ENCODE results near the gene RGS12. TPM values are rescaled to one million over a fixed set of nuclear protein-coding genes. Genes with fewer than 3 reads are reported as not detected.
A peak's percentile ranks its signal among the peaks of the same experiment; 100 is the strongest.

RGS12 gene
- total and polyA plus RNA-seq, 2 of the 13 experiments (the other 11 are each of a cell fraction or from before 2014, with no cell fraction given): 21.0 to 27.7 TPM

DNA sequence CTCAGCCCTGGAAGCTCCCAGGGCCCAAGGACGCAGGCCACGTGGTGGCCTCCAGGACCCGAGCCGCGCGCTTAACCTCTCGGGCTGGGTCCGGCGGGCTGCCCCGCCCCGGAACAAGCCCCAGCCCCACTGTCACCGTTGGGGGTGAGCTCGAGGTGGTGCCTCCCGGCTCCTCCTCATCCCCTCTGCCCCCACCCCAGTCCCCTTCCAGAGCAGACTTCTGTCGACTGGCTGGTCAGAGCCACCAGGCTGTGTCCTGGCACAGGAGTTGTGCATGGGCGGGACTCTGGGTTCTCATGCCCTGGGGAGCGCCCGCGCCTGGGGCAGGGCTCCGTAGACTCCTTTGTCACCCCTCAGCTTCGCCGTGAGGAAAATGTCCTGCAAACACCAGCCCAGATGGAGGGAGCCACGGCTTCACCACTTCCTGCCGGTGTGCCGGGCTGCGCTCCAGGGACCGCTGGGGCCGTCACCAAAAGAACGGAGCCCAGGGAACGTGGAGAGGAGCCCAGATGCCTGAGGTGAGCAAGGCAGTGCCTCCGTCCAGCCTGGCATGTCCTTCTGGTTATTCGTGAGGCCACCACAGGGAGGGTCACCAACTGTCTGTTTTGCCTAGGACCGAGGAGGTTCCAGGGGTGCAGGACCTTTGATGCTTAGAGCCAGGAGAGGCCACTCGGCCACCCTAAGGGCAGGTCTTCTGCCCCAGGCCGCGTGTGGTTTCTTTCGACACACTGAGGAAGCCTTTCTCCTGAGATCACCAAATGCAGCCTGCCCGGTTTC lies 7.1 kb upstream of the RGS12 start (continued):
- no peak for TF ChIP-seq PLRG1 (conservative IDR thresholded peaks at IDR 0.05)
- TF ChIP-seq JDP2 (CRISPR knock-in tag; IDR thresholded peaks at IDR 0.05; ENCODE audit: borderline replicate concordance): no peak
- TF ChIP-seq MED8 (CRISPR knock-in tag; IDR thresholded peaks at IDR 0.05; ENCODE audit: insufficient replicate concordance): no peak
- TF ChIP-seq ZNF605 (CRISPR knock-in tag; IDR thresholded peaks at IDR 0.05): no peak
- TF ChIP-seq, protein P1, sequence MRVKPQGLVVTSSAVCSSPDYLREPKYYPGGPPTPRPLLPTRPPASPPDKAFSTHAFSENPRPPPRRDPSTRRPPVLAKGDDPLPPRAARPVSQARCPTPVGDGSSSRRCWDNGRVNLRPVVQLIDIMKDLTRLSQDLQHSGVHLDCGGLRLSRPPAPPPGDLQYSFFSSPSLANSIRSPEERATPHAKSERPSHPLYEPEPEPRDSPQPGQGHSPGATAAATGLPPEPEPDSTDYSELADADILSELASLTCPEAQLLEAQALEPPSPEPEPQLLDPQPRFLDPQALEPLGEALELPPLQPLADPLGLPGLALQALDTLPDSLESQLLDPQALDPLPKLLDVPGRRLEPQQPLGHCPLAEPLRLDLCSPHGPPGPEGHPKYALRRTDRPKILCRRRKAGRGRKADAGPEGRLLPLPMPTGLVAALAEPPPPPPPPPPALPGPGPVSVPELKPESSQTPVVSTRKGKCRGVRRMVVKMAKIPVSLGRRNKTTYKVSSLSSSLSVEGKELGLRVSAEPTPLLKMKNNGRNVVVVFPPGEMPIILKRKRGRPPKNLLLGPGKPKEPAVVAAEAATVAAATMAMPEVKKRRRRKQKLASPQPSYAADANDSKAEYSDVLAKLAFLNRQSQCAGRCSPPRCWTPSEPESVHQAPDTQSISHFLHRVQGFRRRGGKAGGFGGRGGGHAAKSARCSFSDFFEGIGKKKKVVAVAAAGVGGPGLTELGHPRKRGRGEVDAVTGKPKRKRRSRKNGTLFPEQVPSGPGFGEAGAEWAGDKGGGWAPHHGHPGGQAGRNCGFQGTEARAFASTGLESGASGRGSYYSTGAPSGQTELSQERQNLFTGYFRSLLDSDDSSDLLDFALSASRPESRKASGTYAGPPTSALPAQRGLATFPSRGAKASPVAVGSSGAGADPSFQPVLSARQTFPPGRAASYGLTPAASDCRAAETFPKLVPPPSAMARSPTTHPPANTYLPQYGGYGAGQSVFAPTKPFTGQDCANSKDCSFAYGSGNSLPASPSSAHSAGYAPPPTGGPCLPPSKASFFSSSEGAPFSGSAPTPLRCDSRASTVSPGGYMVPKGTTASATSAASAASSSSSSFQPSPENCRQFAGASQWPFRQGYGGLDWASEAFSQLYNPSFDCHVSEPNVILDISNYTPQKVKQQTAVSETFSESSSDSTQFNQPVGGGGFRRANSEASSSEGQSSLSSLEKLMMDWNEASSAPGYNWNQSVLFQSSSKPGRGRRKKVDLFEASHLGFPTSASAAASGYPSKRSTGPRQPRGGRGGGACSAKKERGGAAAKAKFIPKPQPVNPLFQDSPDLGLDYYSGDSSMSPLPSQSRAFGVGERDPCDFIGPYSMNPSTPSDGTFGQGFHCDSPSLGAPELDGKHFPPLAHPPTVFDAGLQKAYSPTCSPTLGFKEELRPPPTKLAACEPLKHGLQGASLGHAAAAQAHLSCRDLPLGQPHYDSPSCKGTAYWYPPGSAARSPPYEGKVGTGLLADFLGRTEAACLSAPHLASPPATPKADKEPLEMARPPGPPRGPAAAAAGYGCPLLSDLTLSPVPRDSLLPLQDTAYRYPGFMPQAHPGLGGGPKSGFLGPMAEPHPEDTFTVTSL (CRISPR knock-in tag; IDR thresholded peaks at IDR 0.05; ENCODE audit: borderline replicate concordance): peak; percentile 37; the same call in 1 of the 2 replicates
- no peak for TF ChIP-seq ZNF773 (CRISPR knock-in tag; IDR thresholded peaks at IDR 0.05; ENCODE audit: borderline replicate concordance)
- TF ChIP-seq ZNF883 (CRISPR knock-in tag; IDR thresholded peaks at IDR 0.05; ENCODE audit: not compliant biosample characterization): peak; percentile 74
- TF ChIP-seq, protein P2, sequence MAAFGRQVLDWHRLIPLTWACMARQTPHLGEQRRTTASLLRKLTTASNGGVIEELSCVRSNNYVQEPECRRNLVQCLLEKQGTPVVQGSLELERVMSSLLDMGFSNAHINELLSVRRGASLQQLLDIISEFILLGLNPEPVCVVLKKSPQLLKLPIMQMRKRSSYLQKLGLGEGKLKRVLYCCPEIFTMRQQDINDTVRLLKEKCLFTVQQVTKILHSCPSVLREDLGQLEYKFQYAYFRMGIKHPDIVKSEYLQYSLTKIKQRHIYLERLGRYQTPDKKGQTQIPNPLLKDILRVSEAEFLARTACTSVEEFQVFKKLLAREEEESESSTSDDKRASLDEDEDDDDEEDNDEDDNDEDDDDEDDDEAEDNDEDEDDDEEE (CRISPR knock-in tag; IDR thresholded peaks at IDR 0.05): no peak
- TF ChIP-seq, protein P3, sequence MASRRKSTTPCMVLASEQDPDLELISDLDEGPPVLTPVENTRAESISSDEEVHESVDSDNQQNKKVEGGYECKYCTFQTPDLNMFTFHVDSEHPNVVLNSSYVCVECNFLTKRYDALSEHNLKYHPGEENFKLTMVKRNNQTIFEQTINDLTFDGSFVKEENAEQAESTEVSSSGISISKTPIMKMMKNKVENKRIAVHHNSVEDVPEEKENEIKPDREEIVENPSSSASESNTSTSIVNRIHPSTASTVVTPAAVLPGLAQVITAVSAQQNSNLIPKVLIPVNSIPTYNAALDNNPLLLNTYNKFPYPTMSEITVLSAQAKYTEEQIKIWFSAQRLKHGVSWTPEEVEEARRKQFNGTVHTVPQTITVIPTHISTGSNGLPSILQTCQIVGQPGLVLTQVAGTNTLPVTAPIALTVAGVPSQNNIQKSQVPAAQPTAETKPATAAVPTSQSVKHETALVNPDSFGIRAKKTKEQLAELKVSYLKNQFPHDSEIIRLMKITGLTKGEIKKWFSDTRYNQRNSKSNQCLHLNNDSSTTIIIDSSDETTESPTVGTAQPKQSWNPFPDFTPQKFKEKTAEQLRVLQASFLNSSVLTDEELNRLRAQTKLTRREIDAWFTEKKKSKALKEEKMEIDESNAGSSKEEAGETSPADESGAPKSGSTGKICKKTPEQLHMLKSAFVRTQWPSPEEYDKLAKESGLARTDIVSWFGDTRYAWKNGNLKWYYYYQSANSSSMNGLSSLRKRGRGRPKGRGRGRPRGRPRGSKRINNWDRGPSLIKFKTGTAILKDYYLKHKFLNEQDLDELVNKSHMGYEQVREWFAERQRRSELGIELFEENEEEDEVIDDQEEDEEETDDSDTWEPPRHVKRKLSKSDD (CRISPR knock-in tag; IDR thresholded peaks at IDR 0.05; ENCODE audit: low read depth): no peak
- peak; percentile 59 for TF ChIP-seq RXRA (CRISPR knock-in tag; IDR thresholded peaks at IDR 0.05)
- TF ChIP-seq, protein P4, sequence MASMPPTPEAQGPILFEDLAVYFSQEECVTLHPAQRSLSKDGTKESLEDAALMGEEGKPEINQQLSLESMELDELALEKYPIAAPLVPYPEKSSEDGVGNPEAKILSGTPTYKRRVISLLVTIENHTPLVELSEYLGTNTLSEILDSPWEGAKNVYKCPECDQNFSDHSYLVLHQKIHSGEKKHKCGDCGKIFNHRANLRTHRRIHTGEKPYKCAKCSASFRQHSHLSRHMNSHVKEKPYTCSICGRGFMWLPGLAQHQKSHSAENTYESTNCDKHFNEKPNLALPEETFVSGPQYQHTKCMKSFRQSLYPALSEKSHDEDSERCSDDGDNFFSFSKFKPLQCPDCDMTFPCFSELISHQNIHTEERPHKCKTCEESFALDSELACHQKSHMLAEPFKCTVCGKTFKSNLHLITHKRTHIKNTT (CRISPR knock-in tag; IDR thresholded peaks at IDR 0.05): no peak
- TF ChIP-seq, protein P5, sequence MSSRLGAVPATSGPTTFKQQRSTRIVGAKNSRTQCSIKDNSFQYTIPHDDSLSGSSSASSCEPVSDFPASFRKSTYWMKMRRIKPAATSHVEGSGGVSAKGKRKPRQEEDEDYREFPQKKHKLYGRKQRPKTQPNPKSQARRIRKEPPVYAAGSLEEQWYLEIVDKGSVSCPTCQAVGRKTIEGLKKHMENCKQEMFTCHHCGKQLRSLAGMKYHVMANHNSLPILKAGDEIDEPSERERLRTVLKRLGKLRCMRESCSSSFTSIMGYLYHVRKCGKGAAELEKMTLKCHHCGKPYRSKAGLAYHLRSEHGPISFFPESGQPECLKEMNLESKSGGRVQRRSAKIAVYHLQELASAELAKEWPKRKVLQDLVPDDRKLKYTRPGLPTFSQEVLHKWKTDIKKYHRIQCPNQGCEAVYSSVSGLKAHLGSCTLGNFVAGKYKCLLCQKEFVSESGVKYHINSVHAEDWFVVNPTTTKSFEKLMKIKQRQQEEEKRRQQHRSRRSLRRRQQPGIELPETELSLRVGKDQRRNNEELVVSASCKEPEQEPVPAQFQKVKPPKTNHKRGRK (CRISPR knock-in tag; IDR thresholded peaks at IDR 0.05): no peak
- TF ChIP-seq NFE2L1 (CRISPR knock-in tag; IDR thresholded peaks at IDR 0.05; ENCODE audit: borderline replicate concordance): no peak
- TF ChIP-seq IRF2 (CRISPR knock-in tag; IDR thresholded peaks at IDR 0.05): peak; percentile 60; the same call in 1 of the 2 replicates
- TF ChIP-seq ZNF598 (CRISPR knock-in tag; IDR thresholded peaks at IDR 0.05; ENCODE audit: borderline replicate concordance): no peak
- no peak for TF ChIP-seq MAFG (CRISPR knock-in tag; IDR thresholded peaks at IDR 0.05)

Data from HepG2 (cell line).